ENCODE measurements around the gene PELO.

The PELO gene

GRCh38 chr5:52772668-52773067 lies 15.0 kb upstream of the PELO start:
- DNase-seq, result no peak

- no peak for DNase-seq
Observed at GRCh38 chr5:52773342-52773741, 14.4 kb upstream of the PELO start.

- DNase-seq, result no peak
Observed at GRCh38 chr5:52774005-52774410, 13.7 kb upstream of the PELO start.

GRCh38 chr5:52776116-52776515 lies 11.6 kb upstream of the PELO start:
- DNase-seq, result no peak

- no peak for DNase-seq
Observed at GRCh38 chr5:52777186-52777585, 10.5 kb upstream of the PELO start.

- no peak for DNase-seq
Observed at GRCh38 chr5:52778781-52779180, 8.9 kb upstream of the PELO start.

GRCh38 chr5:52779213-52779612 lies 8.5 kb upstream of the PELO start:
- DNase-seq, result no peak

- no peak for DNase-seq
Observed at GRCh38 chr5:52783226-52783959, 4.3 kb upstream of the PELO start.

GRCh38 chr5:52784737-52785136 lies 3.0 kb upstream of the PELO start:
- DNase-seq, result no peak

GRCh38 chr5:52786391-52786790 lies 1.3 kb upstream of the PELO start:
- DNase-seq, result no peak

- no peak for DNase-seq
Observed at GRCh38 chr5:52786949-52787599, 642 bp upstream of the PELO start.

GRCh38 chr5:52788505-52788821 lies 747 bp downstream of the PELO start:
- no peak for DNase-seq

GRCh38 chr5:52789378-52789777 lies 1.7 kb downstream of the PELO start:
- no peak for DNase-seq

GRCh38 chr5:52789851-52790250 lies 2.1 kb downstream of the PELO start:
- no peak for DNase-seq

GRCh38 chr5:52791366-52791765 lies 3.6 kb downstream of the PELO start:
- DNase-seq, result no peak

GRCh38 chr5:52794519-52794918 lies 6.8 kb downstream of the PELO start:
- no peak for DNase-seq

GRCh38 chr5:52796031-52796430 lies 8.3 kb downstream of the PELO start:
- no peak for DNase-seq

GRCh38 chr5:52796516-52797103 lies 8.9 kb downstream of the PELO start:
- DNase-seq, result no peak

GRCh38 chr5:52798938-52799337 lies 11.2 kb downstream of the PELO start:
- no peak for DNase-seq

- DNase-seq, result no peak
Observed at GRCh38 chr5:52799358-52799982, 11.8 kb downstream of the PELO start.

- DNase-seq, result peak; percentile 86 to 91
Observed at GRCh38 chr5:52799983-52800393, 12.3 kb downstream of the PELO start.

- peak; percentile 12 to 19 for DNase-seq
Observed at GRCh38 chr5:52800394-52801213, 12.9 kb downstream of the PELO start.

GRCh38 chr5:52801329-52801728 lies 13.6 kb downstream of the PELO start:
- peak in 1 of 2 donors; percentile 17 for DNase-seq
